Skeletal muscle tissue (tissue), 4 donors: Measurements from ENCODE around the gene NECAB3. TPM values are rescaled to one million over a fixed set of nuclear protein-coding genes. Genes with fewer than 3 reads are reported as not detected.
A peak's percentile ranks its signal among the peaks of the same experiment; 100 is the strongest.

Experiments
- H3K27ac ChIP-seq: one replicate; pipeline ENCODE4 v1.7.0; 2013; ENCODE audit warnings: mild to moderate bottlenecking, low read depth, low read length, inconsistent platforms
- H3K27me3 ChIP-seq, 3 donors: one replicate each; pipeline ENCODE4 v1.7.0; 2013; ENCODE audit warnings: low read length in 3 of 3; ENCODE audit not compliant: control insufficient read depth in 3 of 3, insufficient read depth in 3 of 3
- H3K36me3 ChIP-seq, 3 donors: one replicate each; pipeline ENCODE4 v1.7.0; 2013; ENCODE audit warnings: low read length in 3 of 3; ENCODE audit not compliant: control insufficient read depth in 3 of 3, insufficient read depth in 3 of 3
- H3K4me1 ChIP-seq, 3 donors: one replicate each; pipeline ENCODE4 v1.7.0; 2013; ENCODE audit warnings: low read length in 3 of 3, mild to moderate bottlenecking in 3 of 3; ENCODE audit not compliant: control insufficient read depth in 3 of 3, insufficient read depth in 3 of 3
- H3K4me3 ChIP-seq, 3 donors: one replicate each; pipeline ENCODE4 v1.7.0; 2013; ENCODE audit warnings: low read length in 3 of 3
- H3K9ac ChIP-seq, 3 donors: one replicate each; pipeline ENCODE4 v1.7.0; 2013; ENCODE audit warnings: low read length in 3 of 3, mild to moderate bottlenecking in 3 of 3, moderate library complexity in 2 of 3, low read depth in 1 of 3
- H3K9me3 ChIP-seq, 3 donors: one replicate each; pipeline ENCODE4 v1.7.0; 2013; ENCODE audit warnings: low read length in 3 of 3; ENCODE audit not compliant: control insufficient read depth in 3 of 3
- total RNA-seq: library from RNA; depleted of rRNA; stranded (reverse); fragments of >200 nt; gene quantifications from one replicate; pipeline ENCODE4 v1.2.3, GENCODE V29; 2014
- donor health status: Osteomylitis.

The NECAB3 gene
- total RNA-seq: 32.4 TPM

- H3K9me3 ChIP-seq: no peaks in the 10 kb centered on the region
- peaks cover 32 to 42% (median 38%) of the 10 kb centered on the region in 3 donors for H3K4me1 ChIP-seq
- peak within 1 kb of the TSS; percentile 80 to 85 (median 83) for H3K4me3 ChIP-seq
- peak within 1 kb of the TSS; percentile 81 for H3K27ac ChIP-seq
- H3K9ac ChIP-seq: peak within 1 kb of the TSS; percentile 85 to 87 (median 87)
- no peaks in the 10 kb centered on the region for H3K27me3 ChIP-seq
- peaks cover 19 to 22% (median 19%) of the 10 kb centered on the region in 3 donors for H3K36me3 ChIP-seq
Measured at GRCh38 chr20:33674294-33675135, at the start of gene NECAB3. NECAB3 (minus strand) TSS chr20:33674428; CDS start chr20:33674352, 76 bp downstream.

- Histone ChIP-seq H3K27me3 (no peaks in the 10 kb centered on the region), H3K36me3 (peaks cover 0 to 2% (median 0%) of the 10 kb centered on the region in 3 donors), H3K27ac (no peak overlapping the region), H3K9ac (no peak overlapping the region), H3K4me1 (peaks cover 10 to 15% (median 12%) of the 10 kb centered on the region in 3 donors), H3K4me3 (no peak overlapping the region), H3K9me3 (no peaks in the 10 kb centered on the region)
Measured at GRCh38 chr20:33721391-33722140, 47.3 kb upstream of the NECAB3 start.

GRCh38 chr20:33719989-33720709 is 45.9 kb upstream of the NECAB3 start, which contains the start of gene PXMP4:
PXMP4 (minus strand) TSS chr20:33720310; CDS start chr20:33720207, 103 bp downstream.
- Histone ChIP-seq H3K36me3 (peaks cover 0 to 2% (median 0%) of the 10 kb centered on the region in 3 donors), H3K9me3 (no peaks in the 10 kb centered on the region), H3K27me3 (no peaks in the 10 kb centered on the region), H3K27ac (peak within 1 kb of the TSS; percentile 63), H3K4me1 (peaks cover 10 to 15% (median 12%) of the 10 kb centered on the region in 3 donors), H3K9ac (peak within 1 kb of the TSS; percentile 89 to 98 (median 93)), H3K4me3 (peak within 1 kb of the TSS; percentile 92 to 99 (median 99))

GRCh38 chr20:33719277-33719988 is 45.2 kb upstream of the NECAB3 start:
- H3K27ac ChIP-seq: peak overlapping the region; percentile 63
- H3K9me3 ChIP-seq: no peaks in the 10 kb centered on the region
- peaks cover 3 to 5% (median 4%) of the 10 kb centered on the region in 3 donors for H3K36me3 ChIP-seq
- peak overlapping the region; percentile 92 to 99 (median 99) for H3K4me3 ChIP-seq
- H3K27me3 ChIP-seq: no peaks in the 10 kb centered on the region
- H3K4me1 ChIP-seq: peaks cover 10 to 15% (median 12%) of the 10 kb centered on the region in 3 donors
- peak overlapping the region; percentile 89 to 98 (median 93) for H3K9ac ChIP-seq

GRCh38 chr20:33716498-33716897 is 42.3 kb upstream of the NECAB3 start:
- H3K4me1 ChIP-seq: peaks cover 10 to 15% (median 12%) of the 10 kb centered on the region in 3 donors
- H3K27me3 ChIP-seq: no peaks in the 10 kb centered on the region
- no peak overlapping the region for H3K9ac ChIP-seq
- H3K36me3 ChIP-seq: peaks cover 20 to 28% (median 27%) of the 10 kb centered on the region in 3 donors
- no peaks in the 10 kb centered on the region for H3K9me3 ChIP-seq
- no peak overlapping the region for H3K27ac ChIP-seq
- H3K4me3 ChIP-seq: no peak overlapping the region

GRCh38 chr20:33713865-33714367 is 39.7 kb upstream of the NECAB3 start:
- H3K9ac ChIP-seq: no peak overlapping the region
- H3K4me1 ChIP-seq: no peaks in the 10 kb centered on the region
- H3K27ac ChIP-seq: no peak overlapping the region
- no peaks in the 10 kb centered on the region for H3K9me3 ChIP-seq
- peaks cover 28 to 37% (median 37%) of the 10 kb centered on the region in 3 donors for H3K36me3 ChIP-seq
- H3K27me3 ChIP-seq: no peaks in the 10 kb centered on the region
- no peak overlapping the region for H3K4me3 ChIP-seq

GRCh38 chr20:33711446-33711738 is 37.2 kb upstream of the NECAB3 start:
- H3K36me3 ChIP-seq: peaks cover 35 to 48% (median 45%) of the 10 kb centered on the region in 3 donors
- H3K4me1 ChIP-seq: no peaks in the 10 kb centered on the region
- no peaks in the 10 kb centered on the region for H3K27me3 ChIP-seq
- H3K27ac ChIP-seq: no peak overlapping the region
- H3K9ac ChIP-seq: no peak overlapping the region
- no peaks in the 10 kb centered on the region for H3K9me3 ChIP-seq
- H3K4me3 ChIP-seq: no peak overlapping the region

GRCh38 chr20:33710681-33711445 is 36.6 kb upstream of the NECAB3 start:
- Histone ChIP-seq H3K9ac (no peak overlapping the region), H3K4me3 (no peak overlapping the region), H3K36me3 (peaks cover 38 to 49% (median 45%) of the 10 kb centered on the region in 3 donors), H3K9me3 (no peaks in the 10 kb centered on the region), H3K4me1 (no peaks in the 10 kb centered on the region), H3K27ac (no peak overlapping the region), H3K27me3 (no peaks in the 10 kb centered on the region)
